Endothelial cell of umbilical vein (primary cell): ENCODE results near the gene FUZ. TPM values are rescaled to one million over a fixed set of nuclear protein-coding genes. Genes with fewer than 3 reads are reported as not detected.

Experiments used
- BruUV-seq: library from RNA; stranded (reverse); fragments of 400-500 nt; replicated peaks from 2 replicates; lab custom pipeline; 2021; lab: Mats Ljungman, UMichigan
- CTCF ChIA-PET: fragments of 300-600, 350-600 bp; sonication (Branson Sonifier 250); formaldehyde crosslinking; loops from one replicate; lab custom pipeline; 2021; ENCODE audit warnings: antibody characterized with exemption, inconsistent platforms; lab: Charles Lee
- POLR2A ChIA-PET: fragments of 300-600, 350-600 bp; sonication (Branson Sonifier 250); formaldehyde crosslinking; loops from one replicate; lab custom pipeline; 2021; ENCODE audit warnings: antibody characterized with exemption, inconsistent platforms; lab: Charles Lee
- DNase-seq: peaks from one replicate; pipeline ENCODE4 v3.0.0-alpha.2; 2011; ENCODE audit warnings: low read depth, low spot score
- FAIRE-seq: peaks from 2 replicates; lab custom pipeline; 2011; peaks lifted over from hg19 to GRCh38; lab: Jason Lieb, UNC
- H2AFZ ChIP-seq: 2 replicates; pipeline ENCODE4 v1.6.0; 2012; ENCODE audit warnings: low read depth, low read length, control low read depth, inconsistent platforms
- H3K27ac ChIP-seq: 2 replicates; pipeline ENCODE4 v1.5.1; 2011; ENCODE audit warnings: low read depth, mild to moderate bottlenecking, control low read depth, low read length, moderate library complexity; ENCODE audit not compliant: insufficient read depth
- H3K27me3 ChIP-seq, 2 experiments: 2 replicates each; pipeline versions ENCODE4 v1.6.0 to v1.6.1; 2011; ENCODE audit warnings: low read length in 2 of 2, mixed read lengths in 1 of 2; ENCODE audit not compliant: control insufficient read depth in 2 of 2, insufficient read depth in 2 of 2
- H3K36me3 ChIP-seq, 2 experiments: 2 replicates in 1 of 2; 3 replicates in 1 of 2; pipeline ENCODE4 v1.5.1; 2011; ENCODE audit warnings: low read length in 2 of 2, mild to moderate bottlenecking in 1 of 2, moderate library complexity in 1 of 2; ENCODE audit not compliant: control insufficient read depth in 2 of 2, insufficient read depth in 2 of 2; ENCODE audit errors: extremely low read depth in 1 of 2
- H3K4me1 ChIP-seq: 3 replicates; pipeline ENCODE4 v1.5.1; 2011; ENCODE audit warnings: mild to moderate bottlenecking, low read length; ENCODE audit not compliant: control insufficient read depth, insufficient read depth; ENCODE audit errors: extremely low read depth
- H3K4me2 ChIP-seq: 2 replicates; pipeline ENCODE4 v1.6.1; 2011; ENCODE audit warnings: low read length, control low read depth, mixed read lengths; ENCODE audit not compliant: insufficient read depth
- H3K4me3 ChIP-seq, 3 experiments: fragments of 200-600 bp in 1 of 3; sonication (generic), shearing (Covaris generic) in 1 of 3; replicated peaks in 1 of 3; 2 replicates each; pipeline ENCODE4 v1.5.1; 2011 to 2016; ENCODE audit warnings: control low read depth in 3 of 3, low read length in 3 of 3, mild to moderate bottlenecking in 2 of 3, inconsistent platforms in 1 of 3, low read depth in 1 of 3, moderate library complexity in 1 of 3; ENCODE audit not compliant: insufficient read depth in 1 of 3
- H3K79me2 ChIP-seq: 2 replicates; pipeline ENCODE4 v1.6.0; 2012; ENCODE audit warnings: low read length, inconsistent platforms; ENCODE audit not compliant: control insufficient read depth, insufficient read depth
- H3K9ac ChIP-seq: replicated peaks from 2 replicates; pipeline ENCODE3; 2011; ENCODE audit warnings: low read length, control low read depth; ENCODE audit not compliant: insufficient read depth; ENCODE audit errors: extremely low read depth
- H3K9me1 ChIP-seq: replicated peaks from 3 replicates; pipeline ENCODE4 v1.6.0; 2011; ENCODE audit warnings: mild to moderate bottlenecking, low read length; ENCODE audit not compliant: control insufficient read depth, insufficient read depth; ENCODE audit errors: extremely low read depth
- H3K9me3 ChIP-seq: replicated peaks from 2 replicates; pipeline ENCODE4 v1.5.1; 2012; ENCODE audit warnings: low read length, inconsistent platforms; ENCODE audit not compliant: control insufficient read depth, insufficient read depth
- H4K20me1 ChIP-seq: replicated peaks from 2 replicates; pipeline ENCODE3; 2011; ENCODE audit warnings: mild to moderate bottlenecking, low read length; ENCODE audit not compliant: control insufficient read depth, insufficient read depth; ENCODE audit errors: extremely low read depth
- CTCF ChIP-seq, 2 donors: IDR thresholded peaks; 1 replicate in 1 of 2; 2 replicates in 1 of 2; pipeline ENCODE4 v1.5.1; 2011; ENCODE audit warnings: low read length in 2 of 2, mild to moderate bottlenecking in 2 of 2, moderate library complexity in 2 of 2, control low read depth in 1 of 2, inconsistent platforms in 1 of 2, low read depth in 1 of 2; ENCODE audit not compliant: insufficient read depth in 1 of 2; ENCODE audit errors: extremely low read depth in 1 of 2
- EZH2 ChIP-seq: IDR thresholded peaks from 2 replicates; pipeline ENCODE4 v1.6.1; 2012; ENCODE audit warnings: borderline replicate concordance, low read depth, mild to moderate bottlenecking, moderate library complexity, low read length, inconsistent platforms; ENCODE audit not compliant: severe bottlenecking
- FOS ChIP-seq: IDR thresholded peaks from 2 replicates; pipeline ENCODE4 v1.6.1; 2011; ENCODE audit warnings: mild to moderate bottlenecking, low read length, moderate library complexity, borderline replicate concordance; ENCODE audit not compliant: insufficient read depth
- GATA2 ChIP-seq: IDR thresholded peaks from 2 replicates; pipeline ENCODE4 v1.7.0; 2011; ENCODE audit warnings: low read depth, mild to moderate bottlenecking, moderate library complexity, mixed read lengths, low read length; ENCODE audit not compliant: insufficient read length, insufficient read depth
- JUN ChIP-seq: IDR thresholded peaks from 2 replicates; pipeline ENCODE4 v1.6.1; 2011; ENCODE audit warnings: borderline replicate concordance, low read depth; ENCODE audit not compliant: insufficient read length, insufficient read depth
- MAX ChIP-seq: IDR thresholded peaks from 2 replicates; pipeline ENCODE4 v1.6.1; 2011; ENCODE audit not compliant: insufficient read depth, insufficient read length
- MYC ChIP-seq: IDR thresholded peaks from one replicate; pipeline ENCODE4 v1.6.1; 2011; ENCODE audit warnings: mild to moderate bottlenecking, low read depth, low read length
- POLR2A ChIP-seq: IDR thresholded peaks from 2 replicates; pipeline ENCODE4 v1.6.1; 2012; ENCODE audit warnings: low read depth, mild to moderate bottlenecking, control low read depth, low read length
- POLR2AphosphoS5 ChIP-seq: IDR thresholded peaks from 2 replicates; pipeline ENCODE4 v1.6.1; 2012; ENCODE audit warnings: low read depth, mild to moderate bottlenecking, control low read depth, low read length, moderate library complexity; ENCODE audit not compliant: insufficient read depth
- dilution Hi-C: fragments of 300-500 bp; cut with MboI; formaldehyde crosslinking; loops from one replicate; pipeline ENCODE4 v1.15.0; 2019; ENCODE audit warnings: low sequenced_read_pairs; ENCODE audit not compliant: extremely low pct_ligation_motif_present
- intact Hi-C: fragments of 100-400 bp; cut with micrococcal nuclease; formaldehyde crosslinking; loops from one replicate; pipeline ENCODE4 v1.10.0; 2022
- polyA plus RNA-seq, 4 experiments: library from polyadenylated mRNA; depleted of rRNA in 3 of 4; stranded (reverse) in 3 of 4; unstranded in 1 of 4; fragments of >200 nt; gene quantifications; 2 replicates each; pipeline versions ENCODE4 v1.2.1 to v1.2.3, GENCODE V29; 2011 to 2012; ENCODE audit warnings: missing spikeins in 1 of 4
- total RNA-seq: library from RNA; stranded (reverse); gene quantifications from 2 replicates; pipeline ENCODE4 v1.2.3, GENCODE V29; 2021

Gene FUZ
- total and polyA plus RNA-seq, 2 donors (not counting 3 experiments of a cell fraction or from before 2014, with no cell fraction given) = 12.3 to 14.0 TPM

- Histone ChIP-seq H3K9ac (no peak overlapping the region), H3K27me3 (no peaks in the 10 kb centered on the region), H3K79me2 (no peaks in the 10 kb centered on the region), H3K9me3 (no peaks in the 10 kb centered on the region), H3K4me1 (no peaks in the 10 kb centered on the region), H4K20me1 (no peaks in the 10 kb centered on the region), H3K9me1 (no peaks in the 10 kb centered on the region), H3K4me3 (no peak overlapping the region), H3K27ac (no peak overlapping the region), H3K4me2 (no peak overlapping the region), H3K36me3 (peaks cover 2 to 27% of the 10 kb centered on the region in 2 experiments), H2AFZ (no peak overlapping the region)
- CTCF ChIA-PET = no interaction called here
- POLR2A ChIA-PET = no interaction called here
- TF ChIP-seq EZH2 = no peak
- no peak for DNase-seq
- BruUV-seq = no TSS peak
- FAIRE-seq = no peak
- intact Hi-C loops (no loop called here), dilution Hi-C loops (no loop called here)
Observed at GRCh38 chr19:49840321-49840720, 27.2 kb upstream of the FUZ start.

- POLR2A ChIA-PET = no interaction called here
- no peaks in the 10 kb centered on the region for H4K20me1 ChIP-seq
- H2AFZ ChIP-seq = no peak overlapping the region
- CTCF ChIA-PET = no interaction called here
- FAIRE-seq (no peak), DNase-seq (no peak)
- intact Hi-C loops = no loop called here
- no peaks in the 10 kb centered on the region for H3K9me3 ChIP-seq
- no peak overlapping the region for H3K27ac ChIP-seq
- H3K27me3 ChIP-seq = no peaks in the 10 kb centered on the region
- no peaks in the 10 kb centered on the region for H3K4me1 ChIP-seq
- BruUV-seq = no TSS peak
- no peak for TF ChIP-seq JUN
- no peak for TF ChIP-seq POLR2AphosphoS5
- TF ChIP-seq POLR2A = no peak
- TF ChIP-seq EZH2 = no peak
- TF ChIP-seq GATA2 = no peak
- no peak for TF ChIP-seq MYC
- no peak for TF ChIP-seq MAX
- no peak for TF ChIP-seq FOS
- TF ChIP-seq CTCF (IDR thresholded peaks at IDR 0.05; ENCODE audit: extremely low read depth in 1 of 2, insufficient read depth in 1 of 2, low read depth in 1 of 2, low read length in 2 of 2) = no peak
- H3K9me1 ChIP-seq = no peaks in the 10 kb centered on the region
- no peak overlapping the region for H3K4me3 ChIP-seq
- H3K79me2 ChIP-seq = no peaks in the 10 kb centered on the region
- H3K9ac ChIP-seq = no peak overlapping the region
- H3K36me3 ChIP-seq = peaks cover 2 to 32% of the 10 kb centered on the region in 2 experiments
- dilution Hi-C loops = no loop called here
- H3K4me2 ChIP-seq = no peak overlapping the region
Observed at GRCh38 chr19:49839713-49840112, 26.6 kb upstream of the FUZ start.
